T-helper 22 cell (primary cell): Measurements from ENCODE around the gene PMVK.
"Not testable (repeated sequence)": the region's sequence is repeated elsewhere in the genome, so short reads cannot be mapped to it uniquely, and the experiment has no call there.

Experiments used
- DNase-seq: peaks from one replicate; pipeline ENCODE4 v3.0.0-alpha.2; 2020; ENCODE audit warnings: low read depth

PMVK gene

GRCh38 chr1:154912755-154913154 lies 23.8 kb downstream of the PMVK start:
- no peak for DNase-seq

- no peak for DNase-seq
Observed at GRCh38 chr1:154911691-154912550, 24.6 kb downstream of the PMVK start.

- DNase-seq = no peak
Observed at GRCh38 chr1:154910851-154911250, 25.7 kb downstream of the PMVK start.

GRCh38 chr1:154908937-154909336 lies 27.6 kb downstream of the PMVK start:
- no peak for DNase-seq

GRCh38 chr1:154908129-154908528 lies 28.4 kb downstream of the PMVK start:
- not testable (repeated sequence) for DNase-seq

GRCh38 chr1:154906621-154907081 lies 29.9 kb downstream of the PMVK start:
- no peak for DNase-seq

GRCh38 chr1:154902938-154903566 lies 33.5 kb downstream of the PMVK start:
- DNase-seq = no peak

GRCh38 chr1:154901591-154901990 lies 34.9 kb downstream of the PMVK start:
- no peak for DNase-seq

- no peak for DNase-seq
Observed at GRCh38 chr1:154899041-154899440, 37.5 kb downstream of the PMVK start.

- no peak for DNase-seq
Observed at GRCh38 chr1:154896771-154897286, 39.7 kb downstream of the PMVK start.

GRCh38 chr1:154895798-154896197 lies 40.7 kb downstream of the PMVK start:
- DNase-seq = no peak

- DNase-seq = no peak
Observed at GRCh38 chr1:154891452-154891851, 45.1 kb downstream of the PMVK start.

- no peak for DNase-seq
Observed at GRCh38 chr1:154888757-154889156, 47.8 kb downstream of the PMVK start.

- no peak for DNase-seq
Observed at GRCh38 chr1:154886281-154887015, 50.1 kb downstream of the PMVK start.

GRCh38 chr1:154884869-154885701 lies 51.4 kb downstream of the PMVK start:
- DNase-seq = no peak

GRCh38 chr1:154883919-154884868 lies 52.3 kb downstream of the PMVK start:
- no peak for DNase-seq

- no peak for DNase-seq
Observed at GRCh38 chr1:154881820-154882535, 54.5 kb downstream of the PMVK start.

- DNase-seq = no peak
Observed at GRCh38 chr1:154880671-154881070, 55.8 kb downstream of the PMVK start.

GRCh38 chr1:154879038-154879421 lies 57.5 kb downstream of the PMVK start:
- DNase-seq = no peak
